ENCODE measurements around the gene DCUN1D2. TPM values are rescaled to one million over a fixed set of nuclear protein-coding genes. Genes with fewer than 3 reads are reported as not detected.

The DCUN1D2 gene
- total RNA-seq, 1 experiment from 2014 or later = 33.0 TPM

GRCh38 chr13:113457510-113457909 lies 33.0 kb downstream of the DCUN1D2 start:
- no peak overlapping the region for H3K27ac ChIP-seq
- H3K4me1 ChIP-seq (replicated peaks; ENCODE audit: insufficient read depth) = no peaks in the 10 kb centered on the region
- H3K9me2 ChIP-seq (ENCODE audit: insufficient read depth) = no peaks in the 10 kb centered on the region
- intact Hi-C loops (cut with micrococcal nuclease; ENCODE audit: unreplicated experiment) = loop anchor here (5.0 kb wide), 1 partner anchor 105 kb away; no protein-coding TSS in a partner anchor
- H4K20me1 ChIP-seq (ENCODE audit: insufficient read depth) = peaks cover 3% of the 10 kb centered on the region; the same call in 1 of the 2 replicates
- BruUV-seq (replicated peaks) = no TSS peak
- no peak overlapping the region for H3K4me2 ChIP-seq
- no peak overlapping the region for H3K4me3 ChIP-seq
- H3K79me2 ChIP-seq (ENCODE audit: low read depth) = no peaks in the 10 kb centered on the region
- ChIA-PET POLR2A (ENCODE audit: unreplicated experiment) (no interaction called here), CTCF (no interaction called here)
- no peak overlapping the region for H2AFZ ChIP-seq
- no peak for DNase-seq
- H3K27me3 ChIP-seq (ENCODE audit: insufficient read depth, low read depth) = no peaks in the 10 kb centered on the region
- no peaks in the 10 kb centered on the region for H3K9me3 ChIP-seq (ENCODE audit: insufficient read depth, low read depth)
- TF ChIP-seq CTCF (conservative IDR thresholded peaks at IDR 0.05) (no peak), EZH2 (IDR thresholded peaks at IDR 0.05; ENCODE audit: low read depth) (no peak)
- peaks cover 7% of the 10 kb centered on the region; the same call in 1 of the 2 replicates for H3F3A ChIP-seq (ENCODE audit: insufficient read depth, low read depth)
- H3K36me3 ChIP-seq (ENCODE audit: low read depth) = peaks cover 9% of the 10 kb centered on the region; the same call in 1 of the 2 replicates

GRCh38 chr13:113456116-113456702 lies 34.3 kb downstream of the DCUN1D2 start:
- CTCF ChIA-PET = no interaction called here
- BruUV-seq (replicated peaks) = no TSS peak
- DNase-seq = no peak

GRCh38 chr13:113455384-113455783 lies 35.1 kb downstream of the DCUN1D2 start:
- CTCF ChIA-PET = no interaction called here
- H3K36me3 ChIP-seq (ENCODE audit: low read depth) = peaks cover 9% of the 10 kb centered on the region; the same call in 1 of the 2 replicates

More at GRCh38 chr13:113456116-113456702, 34.3 kb downstream of the DCUN1D2 start:
- Histone ChIP-seq H3K36me3 (ENCODE audit: low read depth) (peaks cover 9% of the 10 kb centered on the region; the same call in 1 of the 2 replicates), H3K79me2 (ENCODE audit: low read depth) (no peaks in the 10 kb centered on the region), H3F3A (ENCODE audit: insufficient read depth, low read depth) (0 out of 2 replicates have a peak, but pooled peaks cover 11% of the 10 kb centered on the region), H3K27me3 (ENCODE audit: insufficient read depth, low read depth) (no peaks in the 10 kb centered on the region), H2AFZ (no peak overlapping the region), H4K20me1 (ENCODE audit: insufficient read depth) (no peaks in the 10 kb centered on the region), H3K4me3 (no peak overlapping the region), H3K4me1 (replicated peaks; ENCODE audit: insufficient read depth) (no peaks in the 10 kb centered on the region), H3K27ac (no peak overlapping the region), H3K4me2 (no peak overlapping the region), H3K9me2 (ENCODE audit: insufficient read depth) (no peaks in the 10 kb centered on the region), H3K9me3 (ENCODE audit: insufficient read depth, low read depth) (no peaks in the 10 kb centered on the region)
- no peak for TF ChIP-seq EZH2 (IDR thresholded peaks at IDR 0.05; ENCODE audit: low read depth)
- TF ChIP-seq CTCF (conservative IDR thresholded peaks at IDR 0.05) = no peak
- intact Hi-C loops (cut with micrococcal nuclease; ENCODE audit: unreplicated experiment) = loop anchor here (5.0 kb wide), 1 partner anchor 106 kb away; no protein-coding TSS in a partner anchor
- POLR2A ChIA-PET (ENCODE audit: unreplicated experiment) = no interaction called here

More at GRCh38 chr13:113455384-113455783, 35.1 kb downstream of the DCUN1D2 start:
- Histone ChIP-seq H3K27me3 (ENCODE audit: insufficient read depth, low read depth) (no peaks in the 10 kb centered on the region), H3K4me2 (no peak overlapping the region), H3K4me3 (no peak overlapping the region), H3K4me1 (replicated peaks; ENCODE audit: insufficient read depth) (peaks cover 2% of the 10 kb centered on the region), H3F3A (ENCODE audit: insufficient read depth, low read depth) (peaks cover 15% of the 10 kb centered on the region; the same call in 1 of the 2 replicates), H3K9me3 (ENCODE audit: insufficient read depth, low read depth) (no peaks in the 10 kb centered on the region), H3K27ac (no peak overlapping the region), H3K9me2 (ENCODE audit: insufficient read depth) (no peaks in the 10 kb centered on the region), H4K20me1 (ENCODE audit: insufficient read depth) (no peaks in the 10 kb centered on the region), H2AFZ (no peak overlapping the region), H3K79me2 (ENCODE audit: low read depth) (no peaks in the 10 kb centered on the region)
- no TSS peak for BruUV-seq (replicated peaks)
- POLR2A ChIA-PET (ENCODE audit: unreplicated experiment) = no interaction called here
- TF ChIP-seq EZH2 (IDR thresholded peaks at IDR 0.05; ENCODE audit: low read depth) = no peak
- TF ChIP-seq CTCF (conservative IDR thresholded peaks at IDR 0.05) = no peak
- DNase-seq = no peak
- intact Hi-C loops (cut with micrococcal nuclease; ENCODE audit: unreplicated experiment) = loop anchor here (5.0 kb wide), 1 partner anchor 107 kb away; no protein-coding TSS in a partner anchor
